HG03558 (cell line): ENCODE measurements around the gene CEACAM4.
"Not testable (repeated sequence)": the region's sequence is repeated elsewhere in the genome, so short reads cannot be mapped to it uniquely, and the experiment has no call there.

Experiments used
- ATAC-seq: cut with Tn5 transposase; IDR thresholded peaks from one replicate; pipeline ENCODE4 v1.9.1; 2021; ENCODE audit warnings: moderate number of reproducible peaks; ENCODE audit not compliant: unreplicated experiment; ENCODE audit errors: extremely low read depth

CEACAM4 gene

GRCh38 chr19:41587838-41588210 is 39.0 kb downstream of the CEACAM4 start:
- no peak for ATAC-seq

- ATAC-seq, result no peak
Observed at GRCh38 chr19:41587101-41587837, 39.6 kb downstream of the CEACAM4 start.

GRCh38 chr19:41586064-41586463 is 40.8 kb downstream of the CEACAM4 start:
- no peak for ATAC-seq

GRCh38 chr19:41584931-41585330 is 41.9 kb downstream of the CEACAM4 start:
- no peak for ATAC-seq

- no peak for ATAC-seq
Observed at GRCh38 chr19:41584260-41584810, 42.5 kb downstream of the CEACAM4 start.

GRCh38 chr19:41582577-41583182 is 44.2 kb downstream of the CEACAM4 start:
- ATAC-seq, result not testable (repeated sequence)

- ATAC-seq, result not testable (repeated sequence)
Observed at GRCh38 chr19:41581068-41581467, 45.8 kb downstream of the CEACAM4 start.

- ATAC-seq, result no peak
Observed at GRCh38 chr19:41578886-41579285, 48.0 kb downstream of the CEACAM4 start.

GRCh38 chr19:41577833-41578232 is 49.0 kb downstream of the CEACAM4 start:
- ATAC-seq, result no peak

- ATAC-seq, result no peak
Observed at GRCh38 chr19:41577144-41577830, 49.6 kb downstream of the CEACAM4 start.

GRCh38 chr19:41575998-41576397 is 50.9 kb downstream of the CEACAM4 start, which contains the start of gene CEACAM21:
TSS of gene CEACAM21 (plus strand) at chr19:41576166. CDS start at chr19:41576275, 109 bp downstream.
- no peak for ATAC-seq

- no peak for ATAC-seq
Observed at GRCh38 chr19:41570639-41571112, 56.2 kb downstream of the CEACAM4 start.

GRCh38 chr19:41570179-41570578 is 56.7 kb downstream of the CEACAM4 start:
- ATAC-seq, result no peak

GRCh38 chr19:41569481-41570150 is 57.3 kb downstream of the CEACAM4 start:
- ATAC-seq, result no peak
